Measurements from ENCODE around the gene CNOT8.

DNA sequence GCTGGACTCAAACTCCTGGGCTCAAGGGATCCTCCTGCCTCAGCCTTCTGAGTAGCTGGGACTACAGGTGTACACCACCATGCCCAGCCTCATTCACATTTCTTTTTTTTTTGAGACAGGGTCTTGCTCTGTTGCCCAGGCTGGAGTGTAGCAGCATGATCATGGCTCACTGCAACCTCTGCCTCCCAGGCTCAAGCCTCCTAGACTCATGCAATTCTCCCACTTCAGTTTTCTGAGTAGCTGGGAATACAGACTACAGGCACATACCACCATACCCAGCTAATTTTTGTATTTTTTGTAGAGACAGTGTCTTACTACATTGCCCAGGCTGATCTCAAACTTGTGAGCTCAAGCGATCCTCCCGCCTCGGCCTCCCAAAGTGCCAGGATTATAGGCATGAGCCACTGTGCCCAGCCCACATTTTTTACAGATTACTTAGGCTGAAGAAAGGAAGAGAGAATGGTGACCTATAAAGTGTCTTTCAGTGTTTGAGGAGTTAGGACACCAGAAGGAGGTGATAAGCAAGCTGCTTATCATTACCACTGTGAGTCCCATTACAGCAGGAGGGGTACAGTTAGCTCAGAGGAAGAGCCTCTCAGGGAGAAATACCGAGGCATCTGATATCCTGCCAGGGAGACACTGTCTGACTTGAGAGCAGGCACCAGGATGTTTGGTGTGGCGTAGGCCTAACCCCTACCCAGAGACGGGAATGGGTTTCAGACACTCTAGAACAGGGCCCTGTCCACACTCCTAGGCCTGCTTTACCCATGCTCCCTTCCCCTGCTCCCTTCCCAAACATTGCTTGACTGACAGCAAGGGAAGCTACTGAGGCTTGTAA is 17.8 kb upstream of the CNOT8 start:
- TF ChIP-seq EZH2phosphoT487 (IDR thresholded peaks at IDR 0.05; ENCODE audit: borderline replicate concordance, low read depth, low read length): no peak
- TF ChIP-seq, protein P1, sequence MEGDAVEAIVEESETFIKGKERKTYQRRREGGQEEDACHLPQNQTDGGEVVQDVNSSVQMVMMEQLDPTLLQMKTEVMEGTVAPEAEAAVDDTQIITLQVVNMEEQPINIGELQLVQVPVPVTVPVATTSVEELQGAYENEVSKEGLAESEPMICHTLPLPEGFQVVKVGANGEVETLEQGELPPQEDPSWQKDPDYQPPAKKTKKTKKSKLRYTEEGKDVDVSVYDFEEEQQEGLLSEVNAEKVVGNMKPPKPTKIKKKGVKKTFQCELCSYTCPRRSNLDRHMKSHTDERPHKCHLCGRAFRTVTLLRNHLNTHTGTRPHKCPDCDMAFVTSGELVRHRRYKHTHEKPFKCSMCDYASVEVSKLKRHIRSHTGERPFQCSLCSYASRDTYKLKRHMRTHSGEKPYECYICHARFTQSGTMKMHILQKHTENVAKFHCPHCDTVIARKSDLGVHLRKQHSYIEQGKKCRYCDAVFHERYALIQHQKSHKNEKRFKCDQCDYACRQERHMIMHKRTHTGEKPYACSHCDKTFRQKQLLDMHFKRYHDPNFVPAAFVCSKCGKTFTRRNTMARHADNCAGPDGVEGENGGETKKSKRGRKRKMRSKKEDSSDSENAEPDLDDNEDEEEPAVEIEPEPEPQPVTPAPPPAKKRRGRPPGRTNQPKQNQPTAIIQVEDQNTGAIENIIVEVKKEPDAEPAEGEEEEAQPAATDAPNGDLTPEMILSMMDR (conservative IDR thresholded peaks at IDR 0.05; ENCODE audit: low read length): no peak

All from OCI-LY7 (cell line).